HG03432 (cell line): ENCODE results near the gene SORL1.
A peak's percentile ranks its signal among the peaks of the same experiment; 100 is the strongest.

Experiments used
- ATAC-seq: cut with Tn5 transposase; IDR thresholded peaks from one replicate; pipeline ENCODE4 v1.9.1; 2021; ENCODE audit warnings: mild to moderate bottlenecking, moderate library complexity; ENCODE audit not compliant: unreplicated experiment

SORL1 gene

GRCh38 chr11:121427400-121427744, 24.7 kb upstream of the SORL1 start:
- no peak for ATAC-seq

- ATAC-seq, result no peak
Observed at GRCh38 chr11:121429556-121429955, 22.6 kb upstream of the SORL1 start.

- ATAC-seq, result no peak
Observed at GRCh38 chr11:121431820-121432526, 20.1 kb upstream of the SORL1 start.

GRCh38 chr11:121435132-121435531, 17.0 kb upstream of the SORL1 start:
- no peak for ATAC-seq

GRCh38 chr11:121435551-121436511, 16.3 kb upstream of the SORL1 start:
- ATAC-seq, result no peak

GRCh38 chr11:121437018-121437685, 15.0 kb upstream of the SORL1 start:
- ATAC-seq, result no peak

GRCh38 chr11:121437686-121438078, 14.4 kb upstream of the SORL1 start:
- ATAC-seq, result no peak

- ATAC-seq, result no peak
Observed at GRCh38 chr11:121439337-121439736, 12.8 kb upstream of the SORL1 start.

- no peak for ATAC-seq
Observed at GRCh38 chr11:121439759-121440158, 12.4 kb upstream of the SORL1 start.

- no peak for ATAC-seq
Observed at GRCh38 chr11:121441521-121441920, 10.6 kb upstream of the SORL1 start.

- ATAC-seq, result no peak
Observed at GRCh38 chr11:121443688-121444275, 8.3 kb upstream of the SORL1 start.

GRCh38 chr11:121444526-121444925, 7.6 kb upstream of the SORL1 start:
- ATAC-seq, result no peak

- peak; percentile 26 for ATAC-seq
Observed at GRCh38 chr11:121445071-121445768, 6.9 kb upstream of the SORL1 start.

GRCh38 chr11:121446752-121447156, 5.4 kb upstream of the SORL1 start:
- no peak for ATAC-seq

- ATAC-seq, result no peak
Observed at GRCh38 chr11:121448011-121448410, 4.1 kb upstream of the SORL1 start.

- no peak for ATAC-seq
Observed at GRCh38 chr11:121448431-121448941, 3.6 kb upstream of the SORL1 start.

GRCh38 chr11:121449123-121449522, 3.0 kb upstream of the SORL1 start:
- ATAC-seq, result no peak

GRCh38 chr11:121449626-121450025, 2.5 kb upstream of the SORL1 start:
- no peak for ATAC-seq

- no peak for ATAC-seq
Observed at GRCh38 chr11:121450401-121450800, 1.7 kb upstream of the SORL1 start.
